ENCODE results near the gene NEU4.

NEU4 gene

GRCh38 chr2:241844066-241844728, 35.2 kb downstream of the NEU4 start:
- Mint-ChIP-seq H3K4me1 (peaks cover 30% of the 10 kb centered on the region), H3K4me3 (peak overlapping the region; percentile 72 to 79 (median 75))

GRCh38 chr2:241844831-241845578, 36.0 kb downstream of the NEU4 start:
- Mint-ChIP-seq H3K36me3 (ENCODE audit: low read depth) (no peaks in the 10 kb centered on the region), H3K27me3 (ENCODE audit: low read depth) (peaks cover 22% of the 10 kb centered on the region), H3K9me3 (no peaks in the 10 kb centered on the region), H3K4me1 (peaks cover 30% of the 10 kb centered on the region), H3K4me3 (peak overlapping the region; percentile 72 to 79 (median 75)), H3K27ac (peak overlapping the region in 2 of 3 experiments; percentile 40 to 85)
- TF ChIP-seq CTCF (IDR thresholded peaks at IDR 0.05; ENCODE audit: unreplicated experiment in 3 of 3) = no peak

More at GRCh38 chr2:241844066-241844728, 35.2 kb downstream of the NEU4 start:
- Mint-ChIP-seq H3K27ac (no peak overlapping the region), H3K27me3 (ENCODE audit: low read depth) (peaks cover 22% of the 10 kb centered on the region), H3K36me3 (ENCODE audit: low read depth) (no peaks in the 10 kb centered on the region), H3K9me3 (no peaks in the 10 kb centered on the region)
- TF ChIP-seq CTCF (IDR thresholded peaks at IDR 0.05; ENCODE audit: unreplicated experiment in 3 of 3) = no peak

GRCh38 chr2:241846406-241846805, 37.4 kb downstream of the NEU4 start:
- no peak for TF ChIP-seq CTCF (IDR thresholded peaks at IDR 0.05; ENCODE audit: unreplicated experiment in 3 of 3)
- Mint-ChIP-seq H3K9me3 (no peaks in the 10 kb centered on the region), H3K4me1 (peaks cover 25% of the 10 kb centered on the region), H3K27ac (peak overlapping the region in 1 of 3 experiments; percentile 53), H3K27me3 (ENCODE audit: low read depth) (peaks cover 17% of the 10 kb centered on the region), H3K4me3 (peak overlapping the region; percentile 8 to 73 (median 71)), H3K36me3 (ENCODE audit: low read depth) (no peaks in the 10 kb centered on the region)

GRCh38 chr2:241848761-241849615, 40.0 kb downstream of the NEU4 start:
- Mint-ChIP-seq H3K27ac (no peak overlapping the region), H3K36me3 (ENCODE audit: low read depth) (no peaks in the 10 kb centered on the region), H3K4me1 (peaks cover 16% of the 10 kb centered on the region), H3K4me3 (no peak overlapping the region), H3K9me3 (no peaks in the 10 kb centered on the region), H3K27me3 (ENCODE audit: low read depth) (peaks cover 15% of the 10 kb centered on the region)
- no peak for TF ChIP-seq CTCF (IDR thresholded peaks at IDR 0.05; ENCODE audit: unreplicated experiment in 3 of 3)

GRCh38 chr2:241849616-241850543, 40.9 kb downstream of the NEU4 start:
- TF ChIP-seq CTCF (IDR thresholded peaks at IDR 0.05; ENCODE audit: unreplicated experiment in 3 of 3) = no peak
- peaks cover 16% of the 10 kb centered on the region for H3K4me1 Mint-ChIP-seq
- H3K27ac Mint-ChIP-seq = no peak overlapping the region
- H3K27me3 Mint-ChIP-seq (ENCODE audit: low read depth) = peaks cover 15% of the 10 kb centered on the region
- H3K4me3 Mint-ChIP-seq = no peak overlapping the region
- no peaks in the 10 kb centered on the region for H3K36me3 Mint-ChIP-seq (ENCODE audit: low read depth)
- no peaks in the 10 kb centered on the region for H3K9me3 Mint-ChIP-seq

Data from nephron (organoid).